NCI-H2029 treated with DMSO at 0.1 percent for 48 hours (cell line): Measurements from ENCODE around the gene RAF1.
"Not testable (repeated sequence)": the region's sequence is repeated elsewhere in the genome, so short reads cannot be mapped to it uniquely, and the experiment has no call there.

Experiments
- DNase-seq: peaks from one replicate; lab custom pipeline; 2025; lab: John Stamatoyannopoulos, UW

Gene RAF1

GRCh38 chr3:12663936-12664908, at the start of gene RAF1:
TSS of gene RAF1 (minus strand) at chr3:12664117. CDS start at chr3:12618721, 45,396 bp downstream.
- DNase-seq, result peak; percentile 99

GRCh38 chr3:12710062-12710461, 46.1 kb upstream of the RAF1 start:
- DNase-seq, result no peak

- DNase-seq, result no peak
Observed at GRCh38 chr3:12709334-12709733, 45.4 kb upstream of the RAF1 start.

GRCh38 chr3:12708584-12709192, 44.8 kb upstream of the RAF1 start:
- no peak for DNase-seq

GRCh38 chr3:12707449-12707848, 43.5 kb upstream of the RAF1 start:
- DNase-seq, result no peak

GRCh38 chr3:12706504-12707253, 42.8 kb upstream of the RAF1 start:
- DNase-seq, result peak; percentile 72

- DNase-seq, result no peak
Observed at GRCh38 chr3:12705981-12706380, 42.1 kb upstream of the RAF1 start.

GRCh38 chr3:12705374-12705926, 41.5 kb upstream of the RAF1 start:
- DNase-seq, result no peak

GRCh38 chr3:12702501-12702900, 38.6 kb upstream of the RAF1 start:
- DNase-seq, result no peak

GRCh38 chr3:12701601-12702000, 37.7 kb upstream of the RAF1 start:
- not testable (repeated sequence) for DNase-seq

- no peak for DNase-seq
Observed at GRCh38 chr3:12700800-12701199, 36.9 kb upstream of the RAF1 start.

- no peak for DNase-seq
Observed at GRCh38 chr3:12695916-12696315, 32.0 kb upstream of the RAF1 start.

GRCh38 chr3:12695112-12695511, 31.2 kb upstream of the RAF1 start:
- DNase-seq, result no peak

GRCh38 chr3:12692444-12692843, 28.5 kb upstream of the RAF1 start:
- DNase-seq, result no peak

GRCh38 chr3:12689997-12690711, 26.2 kb upstream of the RAF1 start:
- no peak for DNase-seq

- DNase-seq, result no peak
Observed at GRCh38 chr3:12687948-12688347, 24.0 kb upstream of the RAF1 start.

- DNase-seq, result no peak
Observed at GRCh38 chr3:12686096-12686495, 22.2 kb upstream of the RAF1 start.

GRCh38 chr3:12681943-12682390, 18.1 kb upstream of the RAF1 start:
- no peak for DNase-seq

GRCh38 chr3:12681089-12681942, 17.4 kb upstream of the RAF1 start:
- DNase-seq, result no peak

GRCh38 chr3:12679468-12679867, 15.6 kb upstream of the RAF1 start:
- DNase-seq, result no peak

- DNase-seq, result no peak
Observed at GRCh38 chr3:12677616-12678015, 13.7 kb upstream of the RAF1 start.
